ENCODE measurements around the gene CTIF. TPM values are rescaled to one million over a fixed set of nuclear protein-coding genes. Genes with fewer than 3 reads are reported as not detected.

Gene CTIF
- polyA plus RNA-seq, 1 of the 3 experiments (the other 2 are of a cell fraction), result 47.2 TPM

- H3K79me2 ChIP-seq (ENCODE audit: insufficient read depth), result peaks cover 88% of the 10 kb centered on the region; the same call in 1 of the 2 replicates
- H3K9me2 ChIP-seq, result no peaks in the 10 kb centered on the region
- TF ChIP-seq ELF1 (IDR thresholded peaks at IDR 0.05) (no peak), RAD21 (IDR thresholded peaks at IDR 0.05; ENCODE audit: low read length) (no peak), FOSL2 (IDR thresholded peaks at IDR 0.05; ENCODE audit: borderline replicate concordance, low read depth) (no peak), POLR2AphosphoS5 (IDR thresholded peaks at IDR 0.05; ENCODE audit: low read depth, low read length) (no peak), JUND (IDR thresholded peaks at IDR 0.05) (no peak), MAX (IDR thresholded peaks at IDR 0.05; ENCODE audit: low read depth) (no peak), IRF3 (IDR thresholded peaks at IDR 0.05; ENCODE audit: low read depth, low read length) (no peak), CTCF (IDR thresholded peaks at IDR 0.05) (no peak), TCF12 (IDR thresholded peaks at IDR 0.05) (no peak), FOXM1 (IDR thresholded peaks at IDR 0.05; ENCODE audit: low read depth) (no peak), RFX5 (IDR thresholded peaks at IDR 0.05; ENCODE audit: low read length) (no peak), RCOR1 (IDR thresholded peaks at IDR 0.05; ENCODE audit: low read length) (no peak), SIN3A (IDR thresholded peaks at IDR 0.05; ENCODE audit: borderline replicate concordance, low read depth, low read length) (no peak), FOXJ3 (CRISPR knock-in tag; IDR thresholded peaks at IDR 0.05) (no peak), MXI1 (IDR thresholded peaks at IDR 0.05; ENCODE audit: low read depth, low read length) (no peak), SMC3 (IDR thresholded peaks at IDR 0.05; ENCODE audit: low read depth, low read length) (no peak), TAF1 (IDR thresholded peaks at IDR 0.05; ENCODE audit: borderline replicate concordance, low read depth, low read length) (no peak)
- H4K20me1 ChIP-seq (ENCODE audit: insufficient read depth), result peaks cover 3% of the 10 kb centered on the region; the same call in 1 of the 2 replicates
- POLR2A ChIA-PET, result no interaction called here
- no peak overlapping the region for H3K4me3 ChIP-seq (ENCODE audit: low read depth in 2 of 2, low read length in 1 of 2)
- WGBS (ENCODE audit: low lambda C conversion rate), result 85% methylated on average over 1 of the region's 1 CpG
- H3K27ac ChIP-seq (ENCODE audit: low read depth in 2 of 2, low read length in 1 of 2), result no peak overlapping the region
- peaks cover 14 to 22% of the 10 kb centered on the region in 2 experiments for H3K36me3 ChIP-seq (replicated peaks in 1 of 2; ENCODE audit: control insufficient read depth in 1 of 2, insufficient read depth in 2 of 2, low read length in 1 of 2)
- peaks cover 0 to 5% of the 10 kb centered on the region in 2 experiments; a peak in 2 of 4 replicates for H3K4me1 ChIP-seq (ENCODE audit: control insufficient read depth in 1 of 2, insufficient read depth in 2 of 2, low read depth in 1 of 2, low read length in 1 of 2)
- H3K27me3 ChIP-seq (ENCODE audit: insufficient read depth), result no peaks in the 10 kb centered on the region
- no peak for DNase-seq
- CTCF ChIA-PET, result interaction anchor here (0.7 kb wide), 1 partner anchor 21 kb away, joined by 3 read pairs; no protein-coding TSS in a partner anchor
- H3K9me3 ChIP-seq, result no peaks in the 10 kb centered on the region
- H2AFZ ChIP-seq (ENCODE audit: low read depth), result no peak overlapping the region
- H3K9ac ChIP-seq, result no peak overlapping the region
- no peak overlapping the region for H3K4me2 ChIP-seq
- H3F3A ChIP-seq (replicated peaks; ENCODE audit: insufficient read depth), result no peaks in the 10 kb centered on the region
These were observed 104.4 kb downstream of the CTIF start for GRCh38 chr18:48643262-48643661.

Data from SK-N-SH (cell line).